GM18502 (cell line): ENCODE results near the gene PTTG1IP.
A peak's percentile ranks its signal among the peaks of the same experiment; 100 is the strongest.
"Not testable (repeated sequence)": the region's sequence is repeated elsewhere in the genome, so short reads cannot be mapped to it uniquely, and the experiment has no call there.

Experiments used
- ATAC-seq: cut with Tn5 transposase; IDR thresholded peaks from one replicate; pipeline ENCODE4 v1.9.1; 2021; ENCODE audit warnings: mild to moderate bottlenecking; ENCODE audit not compliant: unreplicated experiment, poor library complexity

Gene PTTG1IP

DNA sequence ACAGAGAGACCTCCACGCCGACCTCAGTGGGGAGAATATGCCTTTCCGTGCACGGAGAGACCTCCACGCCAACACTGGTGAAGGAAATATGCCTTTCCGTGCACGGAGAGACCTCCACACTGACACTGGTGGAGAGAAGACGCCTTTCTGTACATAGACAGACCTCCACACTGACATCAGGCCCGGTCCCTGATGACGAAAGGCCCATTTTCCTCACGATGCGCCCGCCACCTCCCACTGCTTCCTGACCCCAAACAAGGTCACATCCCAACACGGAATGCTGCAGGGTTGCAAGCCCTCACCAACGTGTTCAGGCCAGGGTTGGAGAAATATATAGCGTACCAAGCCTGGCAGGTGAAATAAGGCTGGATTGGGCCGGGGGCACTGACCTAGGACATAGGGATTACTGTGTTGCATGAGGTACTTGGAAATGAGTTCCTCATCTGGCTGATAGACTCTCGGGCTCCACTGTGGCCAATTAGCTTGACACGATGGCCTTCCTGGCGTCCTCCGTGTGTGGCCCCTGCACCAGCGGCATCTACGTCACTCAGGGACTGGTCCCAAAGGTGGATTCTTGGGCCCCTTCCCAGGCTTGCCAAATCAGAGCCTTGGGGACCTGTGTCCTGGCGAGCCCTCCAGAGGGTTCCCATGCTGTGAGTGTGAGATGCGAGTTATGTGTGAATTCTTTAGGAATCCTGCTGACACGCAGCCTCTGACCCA, 39.1 kb downstream of the PTTG1IP start:
- ATAC-seq, result no peak

DNA sequence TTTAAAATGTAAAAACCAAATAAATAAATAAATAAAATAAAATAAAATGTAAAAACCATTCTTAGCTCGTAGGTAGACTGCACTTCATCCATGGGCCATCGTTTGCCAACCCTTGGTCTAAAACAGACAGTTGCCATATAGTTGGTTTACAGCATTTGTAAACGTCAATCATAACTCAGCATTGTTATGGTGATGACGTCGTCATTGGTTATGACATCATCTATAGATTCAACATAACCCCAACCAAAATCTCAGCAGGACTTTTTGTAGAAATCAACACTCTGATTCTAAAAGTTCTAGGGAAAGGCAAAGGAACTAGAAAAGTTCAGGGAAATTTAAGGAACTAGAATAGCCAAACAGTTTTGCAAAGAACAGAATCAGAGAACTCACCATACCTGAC, 39.8 kb downstream of the PTTG1IP start:
- no peak for ATAC-seq

DNA sequence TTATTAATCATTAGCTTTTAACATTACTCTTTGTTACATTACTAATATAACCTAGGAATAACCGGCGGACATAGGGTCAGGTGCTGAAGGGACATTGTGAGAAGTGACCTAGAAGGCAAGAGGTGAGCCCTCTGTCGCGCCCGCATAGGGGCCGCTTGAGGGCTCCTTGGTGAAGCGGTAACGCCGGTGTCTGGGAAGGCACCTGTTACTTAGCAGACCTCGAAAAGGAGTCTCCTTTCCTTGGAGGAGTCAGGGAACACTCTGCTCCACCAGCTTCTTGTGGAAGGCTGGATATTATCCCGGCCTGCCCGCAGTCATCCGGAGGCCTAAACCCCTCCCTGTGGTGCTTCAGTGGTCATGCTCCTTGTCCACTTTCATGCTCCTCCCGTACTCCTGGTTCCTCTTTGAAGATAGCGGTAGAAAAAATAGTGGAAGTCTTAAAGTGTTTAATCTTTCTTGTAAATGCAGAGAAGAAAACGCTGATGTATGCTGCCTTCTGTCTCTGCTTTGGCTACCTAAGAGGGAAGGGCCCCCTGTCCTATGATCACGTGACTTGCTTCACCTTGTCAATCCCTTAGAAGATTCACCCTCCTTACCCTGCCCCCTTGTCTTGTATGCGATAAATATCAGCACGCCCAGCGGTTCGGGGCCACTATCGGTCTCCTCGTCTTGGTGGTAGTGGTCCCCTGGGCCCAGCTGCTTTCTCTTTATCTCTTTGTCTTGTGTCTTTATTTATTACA, 40.8 kb downstream of the PTTG1IP start:
- ATAC-seq, result not testable (repeated sequence)

DNA sequence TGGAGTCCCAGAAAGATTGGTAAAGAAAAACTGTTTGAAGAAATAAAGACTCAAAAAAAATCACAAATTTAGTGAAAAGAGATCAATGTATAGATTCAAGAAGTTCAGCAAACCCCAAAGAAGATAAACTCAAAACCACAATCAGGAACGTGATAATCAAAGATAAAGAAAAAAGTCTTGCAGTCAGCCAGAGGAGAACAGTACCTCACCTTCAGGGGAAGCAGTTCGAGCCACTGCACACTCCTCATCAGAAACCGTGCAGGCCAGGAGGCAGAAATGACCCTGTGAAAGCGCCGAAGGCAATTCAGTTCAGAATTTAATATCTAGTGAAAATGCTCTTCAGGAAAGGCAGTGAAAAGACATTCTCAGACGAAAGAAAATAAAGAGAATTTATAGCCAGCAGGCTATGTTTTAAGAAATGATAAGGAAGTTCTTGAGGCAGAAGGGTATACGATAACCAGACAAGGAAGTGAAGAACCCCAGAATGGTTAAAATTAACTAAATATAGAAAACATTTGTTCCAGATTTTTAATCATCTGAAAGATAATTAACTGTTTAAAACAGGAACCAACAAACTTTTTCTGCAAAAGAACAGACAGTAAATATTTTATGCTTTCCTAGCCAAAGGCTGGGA, 42.1 kb downstream of the PTTG1IP start:
- no peak for ATAC-seq

DNA sequence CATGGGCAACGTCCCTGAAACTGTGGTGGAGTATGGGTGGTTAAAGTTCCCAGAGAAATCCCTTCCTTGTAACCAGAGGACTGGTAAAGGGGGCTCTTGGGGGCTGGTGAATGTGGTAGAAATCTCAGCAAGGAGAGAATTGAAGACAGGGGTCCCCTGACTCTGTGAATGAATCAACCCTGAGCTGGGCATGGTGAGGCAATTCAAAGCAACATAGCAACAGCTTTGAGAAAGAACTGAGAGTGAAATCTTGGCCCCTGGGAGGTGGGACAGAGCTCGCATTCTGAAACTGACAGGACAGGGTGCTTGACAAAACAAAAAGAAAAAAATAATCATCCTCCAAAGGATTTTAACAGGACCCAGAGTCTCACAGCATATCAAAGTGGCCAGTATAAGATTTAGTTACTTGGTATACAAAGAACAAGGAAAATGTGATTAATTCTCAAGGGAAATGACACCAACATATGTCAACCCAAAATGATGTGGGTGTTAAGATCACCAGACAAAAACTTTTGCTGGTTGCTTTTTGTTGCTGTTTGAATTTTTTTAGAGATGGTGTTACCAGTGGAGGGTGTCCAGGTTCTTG, 43.9 kb downstream of the PTTG1IP start:
- no peak for ATAC-seq

DNA sequence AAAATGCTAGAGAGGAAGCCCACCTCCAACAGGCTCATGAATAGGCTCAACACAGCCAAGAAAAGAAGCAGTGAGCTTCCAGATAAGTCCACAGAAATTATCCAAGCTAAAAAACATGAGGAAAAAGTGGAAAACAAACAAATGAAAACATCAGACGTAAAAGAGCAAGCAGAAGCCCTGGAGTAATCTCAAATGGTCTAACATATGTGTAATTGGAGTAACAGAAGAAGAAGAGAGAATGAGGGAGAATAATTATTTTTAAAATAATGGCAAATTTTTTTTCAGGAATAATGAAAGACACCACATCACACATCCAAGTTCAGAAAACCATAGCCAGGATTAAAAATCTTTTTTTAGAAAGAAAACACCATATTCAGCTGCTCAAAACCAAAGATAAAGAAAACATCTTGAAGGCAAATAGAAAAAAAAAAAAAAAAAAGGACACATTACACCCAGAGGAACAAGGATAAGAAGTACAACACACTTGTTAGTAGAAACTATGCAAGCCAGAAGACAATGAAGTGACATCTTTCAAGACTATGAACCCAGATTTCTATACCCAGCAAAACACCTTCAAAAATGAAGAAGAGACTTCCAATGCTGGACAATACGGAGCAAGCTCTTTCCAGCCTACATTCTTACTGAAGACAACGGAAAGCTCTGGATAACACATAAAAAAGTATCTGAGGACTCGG, 45.0 kb downstream of the PTTG1IP start:
- no peak for ATAC-seq

DNA sequence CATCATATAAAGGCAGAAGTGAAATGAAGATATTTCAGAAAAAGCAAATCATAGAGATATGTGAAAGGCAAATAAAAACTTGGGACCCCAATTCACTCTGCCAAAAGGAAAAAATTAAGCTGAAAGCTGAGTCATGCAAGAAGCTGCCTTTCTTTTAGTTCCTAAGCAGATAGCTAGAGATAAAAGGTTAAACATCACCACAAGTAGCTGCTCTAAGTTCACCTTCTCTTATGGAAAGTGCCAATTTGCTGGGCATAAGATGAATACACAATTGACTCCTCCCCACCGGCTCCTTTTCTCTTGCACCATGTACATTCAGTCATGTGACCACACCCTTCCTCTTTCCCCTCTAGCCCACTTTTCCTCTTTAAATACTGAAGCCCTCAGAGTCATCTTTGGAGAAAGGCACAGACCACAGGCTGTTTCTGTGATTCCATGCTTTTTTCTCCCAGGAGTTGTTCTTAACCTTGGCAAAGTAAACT, 50.3 kb downstream of the PTTG1IP start:
- no peak for ATAC-seq

DNA sequence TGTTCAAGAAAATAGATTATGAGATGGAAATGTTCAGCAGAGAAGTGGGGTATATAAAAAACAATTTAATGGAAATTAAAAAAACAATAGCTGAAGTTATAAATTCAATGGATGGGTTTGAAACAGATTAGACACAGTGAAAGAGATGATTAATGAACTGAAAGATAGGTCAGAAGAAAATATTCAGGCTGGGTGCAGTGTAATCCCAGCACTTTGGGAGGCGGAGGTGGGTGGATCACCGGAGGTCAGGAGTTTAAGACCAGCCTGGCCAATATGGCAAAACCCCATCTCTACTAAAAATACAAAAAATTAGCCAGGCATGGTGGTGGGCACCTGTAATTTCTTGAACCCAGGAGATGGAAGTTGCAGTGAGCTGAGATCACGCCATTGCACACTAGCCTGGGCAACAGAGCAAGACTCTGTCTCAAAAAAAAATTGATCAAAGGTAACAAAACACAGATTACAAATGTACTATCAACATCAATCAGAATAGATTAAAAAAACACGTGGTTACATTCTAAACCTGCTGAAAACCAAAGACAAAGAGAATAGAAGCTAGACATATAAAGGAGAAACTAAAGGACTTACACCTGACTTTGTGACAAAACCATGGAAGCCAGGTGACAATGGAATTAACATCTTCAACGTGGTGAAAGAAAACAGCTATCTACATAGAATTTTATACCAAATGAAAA, 50.9 kb downstream of the PTTG1IP start:
- no peak for ATAC-seq

DNA sequence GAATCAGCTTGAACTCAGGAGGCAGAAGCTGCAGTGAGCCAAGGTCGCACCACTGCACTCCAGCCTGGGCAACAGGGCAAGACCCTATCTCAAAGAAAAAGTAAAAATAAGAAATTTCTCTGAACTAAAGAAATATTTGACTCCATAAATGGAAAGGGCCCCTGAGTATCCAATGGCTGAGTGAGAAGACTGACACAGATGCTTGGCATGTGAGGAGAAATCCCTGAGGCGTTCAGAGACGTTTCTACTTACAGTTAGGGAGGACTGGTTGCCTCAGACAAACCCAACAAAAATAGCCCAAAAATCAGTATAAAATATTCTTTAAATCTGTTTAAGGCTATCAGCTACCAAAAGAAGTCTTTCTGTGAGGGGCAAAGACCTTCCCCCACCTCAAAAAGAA, 52.6 kb downstream of the PTTG1IP start:
- ATAC-seq, result no peak

DNA sequence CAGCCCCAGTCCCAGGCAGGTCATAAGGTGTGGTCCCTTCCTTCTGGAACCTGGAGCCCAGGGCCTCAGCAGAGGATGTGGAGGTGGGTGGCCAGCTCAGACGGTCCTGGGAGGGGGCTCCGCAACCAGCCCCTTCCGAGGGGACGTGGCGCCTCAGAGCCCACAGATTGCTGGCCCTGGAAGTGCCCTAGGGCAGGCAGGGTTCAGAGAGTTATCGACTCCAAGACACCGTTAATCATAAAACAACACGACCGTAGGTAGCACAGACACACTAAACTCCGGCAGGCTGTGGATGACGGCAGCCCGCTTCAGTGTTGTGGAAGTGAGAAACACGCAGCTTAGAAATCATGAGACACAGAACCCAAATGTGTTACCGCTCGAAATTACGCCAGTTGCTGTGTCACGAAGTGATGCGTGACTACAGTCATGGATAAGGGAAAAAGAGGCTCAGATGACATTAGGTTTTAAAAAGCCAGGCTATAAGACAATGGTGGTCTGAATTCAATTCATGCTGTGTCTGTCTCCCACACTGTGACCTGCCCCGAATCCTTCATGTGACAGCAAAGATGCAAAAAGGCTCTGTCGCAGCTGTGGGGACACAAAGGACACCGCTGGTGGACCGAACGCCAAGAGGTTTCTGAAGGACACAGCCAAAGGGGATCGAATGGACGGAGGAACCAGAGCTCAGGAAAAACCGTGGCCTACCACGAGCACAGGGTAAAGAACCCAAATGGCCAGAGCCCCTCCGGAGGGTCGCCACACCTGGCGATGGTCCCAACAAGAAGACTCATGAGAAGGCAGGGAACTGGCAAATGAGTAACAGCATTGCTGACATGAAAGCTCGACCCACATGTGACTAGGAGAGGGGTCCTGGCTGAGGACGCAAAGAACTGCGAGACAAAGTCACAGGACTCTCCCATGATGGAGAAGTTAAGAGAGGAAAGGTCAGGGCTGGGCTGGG, 53.9 kb downstream of the PTTG1IP start:
- no peak for ATAC-seq

DNA sequence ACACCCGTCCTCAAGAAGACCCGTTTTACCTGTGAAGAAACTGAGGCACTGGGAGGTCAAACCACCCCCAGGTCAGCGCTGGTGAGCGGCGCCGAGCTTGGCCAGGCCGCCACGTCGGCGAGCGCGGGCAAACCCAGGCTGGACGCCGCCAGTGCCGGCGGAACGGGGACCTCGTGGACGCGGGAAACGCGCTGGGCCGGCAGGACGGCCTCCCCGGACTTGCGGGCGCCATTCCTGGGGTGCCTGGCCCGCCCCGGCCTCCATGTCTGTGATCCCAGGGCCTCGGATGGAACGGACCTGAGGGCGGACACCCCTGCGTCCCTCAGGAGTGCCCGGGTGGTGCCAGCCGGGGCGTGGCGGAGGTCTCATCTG, 54.9 kb downstream of the PTTG1IP start:
- ATAC-seq, result no peak

DNA sequence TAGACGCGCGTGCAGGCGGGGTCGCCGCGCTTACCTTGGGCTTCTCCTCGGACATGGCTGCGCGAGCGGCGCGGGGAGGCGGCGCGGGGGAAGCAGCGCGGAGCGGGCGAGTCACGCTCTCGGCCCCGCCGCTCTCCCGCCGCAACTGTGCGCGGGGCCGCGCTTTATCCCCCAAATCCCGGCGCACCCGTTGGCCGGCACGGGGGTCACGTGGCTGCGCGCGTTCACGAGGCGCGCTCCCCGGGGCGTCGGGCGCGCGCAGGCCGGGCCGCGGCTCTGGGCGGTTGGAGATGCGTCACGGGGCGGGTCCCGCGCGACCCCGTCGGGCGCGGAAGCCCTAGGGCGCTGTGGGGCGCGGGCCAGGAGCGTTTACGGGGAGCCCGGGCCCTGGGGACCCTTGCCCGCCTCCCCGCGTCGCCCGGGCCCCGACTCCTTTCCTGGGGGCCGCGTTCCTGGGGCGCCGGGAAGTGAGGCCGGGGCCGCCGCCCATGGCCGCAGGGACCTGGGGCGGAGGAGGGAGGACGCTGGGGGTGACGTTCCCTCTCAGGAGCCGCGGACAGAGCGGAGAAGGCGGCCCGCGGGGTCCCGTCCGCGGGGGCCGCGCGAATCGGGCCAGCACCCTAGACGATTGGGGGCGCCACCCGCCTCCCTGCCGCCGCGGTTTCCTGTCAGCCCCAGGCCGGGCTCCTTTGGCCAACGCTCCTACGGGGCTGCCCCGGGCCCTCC, 55.4 kb downstream of the PTTG1IP start, which contains the start of gene SUMO3:
Gene SUMO3 (minus strand): TSS at position 149 of the 726 bp plus-strand sequence. CDS start 94 bp downstream, at position 55.
- ATAC-seq, result peak; percentile 65

DNA sequence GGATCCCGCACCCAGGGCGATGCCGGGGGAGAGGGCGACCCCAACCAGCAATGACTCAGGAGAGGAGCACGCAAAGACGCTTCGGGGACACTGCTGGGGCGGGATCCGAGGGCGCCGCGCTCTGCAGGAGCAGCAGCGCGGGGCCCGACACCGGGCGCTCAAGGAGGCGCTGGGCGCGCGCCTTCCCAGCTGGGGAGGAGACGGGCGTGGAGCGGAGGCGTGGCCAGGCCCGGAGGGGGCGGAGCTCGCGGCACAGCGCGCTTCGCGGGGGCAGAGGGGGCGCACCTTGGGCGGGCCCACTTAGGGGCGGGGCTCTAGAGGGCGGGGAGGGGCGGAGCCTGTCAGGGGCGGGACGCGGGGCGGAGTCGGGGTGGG, 56.0 kb downstream of the PTTG1IP start:
- ATAC-seq, result peak; percentile 69

DNA sequence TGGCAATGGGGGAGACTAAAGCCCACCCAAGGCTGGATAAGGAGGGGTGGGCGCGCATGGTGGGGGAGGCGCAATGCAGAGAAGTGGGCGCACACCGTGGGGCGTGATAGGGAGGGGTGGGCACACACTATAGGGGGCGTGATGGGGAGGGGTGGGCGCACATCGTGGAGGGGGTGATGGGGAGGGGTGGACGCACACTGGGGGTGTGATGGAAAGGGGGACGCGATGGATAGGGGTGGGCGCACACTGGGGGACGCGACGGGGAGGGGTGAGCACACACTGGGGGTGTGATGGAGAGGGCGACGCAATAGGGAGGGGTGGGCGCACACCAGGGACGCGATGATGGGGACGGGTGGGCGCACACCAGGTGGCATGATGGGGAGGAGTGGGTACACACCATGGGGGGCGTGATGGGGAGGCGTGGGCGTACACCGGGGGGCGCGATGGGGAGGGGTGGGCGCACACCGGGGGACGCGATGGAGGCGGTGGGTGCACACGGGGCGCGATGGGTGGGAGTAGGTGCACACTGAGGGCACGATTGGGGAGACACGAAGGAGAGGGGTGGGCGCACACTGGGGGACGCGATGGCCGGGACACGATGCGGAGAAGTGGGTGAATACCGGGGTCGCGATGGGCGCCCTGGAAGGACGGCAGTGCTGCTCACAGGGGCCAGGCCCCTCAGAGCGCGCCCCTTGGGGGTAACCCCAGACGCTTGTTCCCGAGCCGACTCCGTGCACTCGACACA, 56.6 kb downstream of the PTTG1IP start:
- ATAC-seq, result peak; percentile 5

DNA sequence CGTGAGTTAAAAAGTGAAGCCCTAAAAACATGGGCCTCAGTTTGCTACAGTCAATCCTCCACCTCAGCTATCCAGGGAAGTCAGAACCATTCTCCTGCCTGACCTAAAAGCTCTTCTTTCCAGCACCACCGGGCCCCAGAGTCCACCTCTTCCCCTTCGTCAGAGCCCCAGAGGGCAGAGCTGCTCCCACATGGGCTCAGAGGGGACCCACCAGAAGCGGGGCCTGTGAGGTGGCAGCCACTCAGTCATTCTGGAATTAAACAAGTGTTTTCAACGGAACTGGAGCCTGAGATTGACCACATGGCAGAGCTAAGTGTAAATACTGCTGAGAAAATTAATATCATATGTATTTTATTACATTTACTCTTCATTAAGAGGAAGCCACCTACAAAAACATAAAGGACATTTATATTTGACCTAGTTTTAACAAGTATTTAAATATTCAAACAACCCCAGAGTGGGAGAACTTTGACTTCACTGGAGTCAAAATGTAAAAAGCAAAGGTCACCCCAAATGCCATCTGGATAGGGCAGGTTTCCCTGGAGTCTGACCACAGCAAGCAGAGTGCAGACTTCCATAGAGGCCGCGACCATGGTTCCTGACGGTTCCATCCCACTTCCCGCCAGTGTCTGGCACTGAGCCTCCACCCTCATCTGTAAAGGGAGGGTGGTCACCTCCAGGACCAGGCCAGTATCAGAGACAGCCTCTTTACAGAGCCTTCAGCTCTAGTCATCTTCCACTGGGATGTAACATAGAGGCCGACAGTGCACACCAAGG, 57.5 kb downstream of the PTTG1IP start:
- no peak for ATAC-seq

DNA sequence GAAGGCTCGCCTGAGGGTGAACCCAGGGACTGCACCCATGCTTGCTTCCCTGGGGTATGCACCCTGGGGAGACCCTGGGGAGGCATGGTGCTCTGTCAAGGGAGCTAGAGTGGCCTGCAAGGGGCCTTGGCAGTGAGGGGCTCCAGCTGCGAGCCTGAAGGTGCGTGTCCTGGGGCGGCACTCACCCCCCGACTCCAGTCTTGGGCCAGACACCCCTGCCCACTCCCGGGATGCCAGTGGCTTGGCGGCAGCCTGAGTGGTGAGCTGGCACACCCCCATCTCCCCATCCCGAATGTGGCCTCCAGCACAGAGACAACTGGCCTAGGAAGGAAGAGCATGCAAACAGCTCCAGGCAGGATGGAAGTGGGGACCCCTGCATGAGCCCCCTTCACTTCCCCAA, 58.3 kb downstream of the PTTG1IP start:
- ATAC-seq, result no peak
